OCI-LY1 (cell line): Measurements from ENCODE around the gene GATAD2A.

Experiments used
- EZH2 ChIP-seq: fragments of 200-600 bp; sonication (generic), shearing (Covaris generic); IDR thresholded peaks from 2 replicates; pipeline ENCODE4 v1.8.0; 2017; ENCODE audit warnings: borderline replicate concordance, mixed run types, mild to moderate bottlenecking, antibody characterized with exemption, low read length, moderate library complexity, mixed read lengths
- TF ChIP-seq, protein P1 (sequence below): fragments of 200-600 bp; sonication (generic), shearing (Covaris generic); IDR thresholded peaks from 2 replicates; pipeline ENCODE4 v1.5.1; 2017; ENCODE audit warnings: mild to moderate bottlenecking, antibody characterized with exemption, low read length, moderate library complexity, mixed read lengths

DNA sequence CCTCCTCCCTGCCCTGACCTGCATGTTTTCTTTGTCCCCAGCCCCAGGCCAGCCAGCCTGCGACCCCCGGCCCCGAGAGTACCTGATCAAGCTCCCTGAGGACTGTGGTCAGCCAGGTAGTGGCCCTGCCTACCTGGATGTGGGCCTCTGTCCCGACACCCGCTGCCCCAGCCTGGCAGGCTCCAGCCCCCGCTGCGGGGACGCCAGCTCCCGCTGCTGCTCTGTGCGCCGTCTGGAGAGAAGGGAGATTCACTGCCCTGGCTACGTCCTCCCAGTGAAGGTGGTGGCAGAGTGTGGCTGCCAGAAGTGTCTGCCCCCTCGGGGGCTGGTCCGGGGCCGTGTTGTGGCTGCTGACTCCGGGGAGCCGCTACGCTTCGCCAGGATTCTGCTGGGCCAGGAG, 138.2 kb downstream of the GATAD2A start:
- TF ChIP-seq, protein P1, sequence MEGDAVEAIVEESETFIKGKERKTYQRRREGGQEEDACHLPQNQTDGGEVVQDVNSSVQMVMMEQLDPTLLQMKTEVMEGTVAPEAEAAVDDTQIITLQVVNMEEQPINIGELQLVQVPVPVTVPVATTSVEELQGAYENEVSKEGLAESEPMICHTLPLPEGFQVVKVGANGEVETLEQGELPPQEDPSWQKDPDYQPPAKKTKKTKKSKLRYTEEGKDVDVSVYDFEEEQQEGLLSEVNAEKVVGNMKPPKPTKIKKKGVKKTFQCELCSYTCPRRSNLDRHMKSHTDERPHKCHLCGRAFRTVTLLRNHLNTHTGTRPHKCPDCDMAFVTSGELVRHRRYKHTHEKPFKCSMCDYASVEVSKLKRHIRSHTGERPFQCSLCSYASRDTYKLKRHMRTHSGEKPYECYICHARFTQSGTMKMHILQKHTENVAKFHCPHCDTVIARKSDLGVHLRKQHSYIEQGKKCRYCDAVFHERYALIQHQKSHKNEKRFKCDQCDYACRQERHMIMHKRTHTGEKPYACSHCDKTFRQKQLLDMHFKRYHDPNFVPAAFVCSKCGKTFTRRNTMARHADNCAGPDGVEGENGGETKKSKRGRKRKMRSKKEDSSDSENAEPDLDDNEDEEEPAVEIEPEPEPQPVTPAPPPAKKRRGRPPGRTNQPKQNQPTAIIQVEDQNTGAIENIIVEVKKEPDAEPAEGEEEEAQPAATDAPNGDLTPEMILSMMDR, result no peak
- TF ChIP-seq EZH2, result no peak
